Measurements from ENCODE around the gene LDB2.
A peak's percentile ranks its signal among the peaks of the same experiment; 100 is the strongest.

The LDB2 gene

DNA sequence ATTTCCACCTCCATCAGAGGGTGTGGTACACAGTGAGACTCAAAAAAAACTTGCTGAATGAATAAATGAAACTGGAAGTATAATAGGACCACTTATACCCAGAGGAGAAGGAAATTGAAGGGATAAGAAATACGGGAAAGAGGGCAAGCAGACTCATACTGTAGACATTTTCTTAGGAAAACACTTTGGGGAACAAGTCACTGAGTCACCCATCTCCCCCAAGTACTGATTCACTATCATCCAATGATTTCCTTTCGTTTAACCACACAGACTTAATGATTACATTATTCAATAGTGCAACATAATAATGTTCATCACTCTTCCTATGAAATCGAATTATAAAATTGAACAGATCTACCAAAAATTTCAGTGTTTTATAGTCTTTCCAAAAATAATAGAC, 97.1 kb downstream of the LDB2 start:
- Histone ChIP-seq H3K9me2 (replicated peaks; ENCODE audit: low read depth, low read length) (no peaks in the 10 kb centered on the region), H3K4me1 (ENCODE audit: insufficient read depth, low read length, poor library complexity, severe bottlenecking) (no peaks in the 10 kb centered on the region), H3K9ac (ENCODE audit: low read depth, low read length, poor library complexity, severe bottlenecking) (no peak overlapping the region), H3K36me3 (ENCODE audit: insufficient read depth, low read length) (no peaks in the 10 kb centered on the region), H4K20me1 (ENCODE audit: insufficient read depth, low read length, poor library complexity, severe bottlenecking) (no peaks in the 10 kb centered on the region), H3K79me2 (ENCODE audit: insufficient read depth, low read length) (no peaks in the 10 kb centered on the region), H3K4me2 (ENCODE audit: low read depth, low read length, poor library complexity, severe bottlenecking) (no peak overlapping the region), H3K9me3 (ENCODE audit: insufficient read depth, low read depth, low read length) (no peaks in the 10 kb centered on the region), H3K4me3 (ENCODE audit: low read length, poor library complexity, severe bottlenecking) (no peak overlapping the region), H2AFZ (ENCODE audit: low read length) (no peak overlapping the region), H3K27me3 (ENCODE audit: insufficient read depth, low read length, poor library complexity, severe bottlenecking) (no peaks in the 10 kb centered on the region), H3F3A (ENCODE audit: low read depth) (no peaks in the 10 kb centered on the region)
- no peak for TF ChIP-seq EZH2phosphoT487 (IDR thresholded peaks at IDR 0.05; ENCODE audit: borderline replicate concordance)
- TF ChIP-seq, protein P1, sequence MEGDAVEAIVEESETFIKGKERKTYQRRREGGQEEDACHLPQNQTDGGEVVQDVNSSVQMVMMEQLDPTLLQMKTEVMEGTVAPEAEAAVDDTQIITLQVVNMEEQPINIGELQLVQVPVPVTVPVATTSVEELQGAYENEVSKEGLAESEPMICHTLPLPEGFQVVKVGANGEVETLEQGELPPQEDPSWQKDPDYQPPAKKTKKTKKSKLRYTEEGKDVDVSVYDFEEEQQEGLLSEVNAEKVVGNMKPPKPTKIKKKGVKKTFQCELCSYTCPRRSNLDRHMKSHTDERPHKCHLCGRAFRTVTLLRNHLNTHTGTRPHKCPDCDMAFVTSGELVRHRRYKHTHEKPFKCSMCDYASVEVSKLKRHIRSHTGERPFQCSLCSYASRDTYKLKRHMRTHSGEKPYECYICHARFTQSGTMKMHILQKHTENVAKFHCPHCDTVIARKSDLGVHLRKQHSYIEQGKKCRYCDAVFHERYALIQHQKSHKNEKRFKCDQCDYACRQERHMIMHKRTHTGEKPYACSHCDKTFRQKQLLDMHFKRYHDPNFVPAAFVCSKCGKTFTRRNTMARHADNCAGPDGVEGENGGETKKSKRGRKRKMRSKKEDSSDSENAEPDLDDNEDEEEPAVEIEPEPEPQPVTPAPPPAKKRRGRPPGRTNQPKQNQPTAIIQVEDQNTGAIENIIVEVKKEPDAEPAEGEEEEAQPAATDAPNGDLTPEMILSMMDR (conservative IDR thresholded peaks at IDR 0.05; ENCODE audit: low read length): no peak

- no peaks in the 10 kb centered on the region for H3K27me3 ChIP-seq (ENCODE audit: insufficient read depth, low read length, poor library complexity, severe bottlenecking)
- H3K4me1 ChIP-seq (ENCODE audit: insufficient read depth, low read length, poor library complexity, severe bottlenecking): no peaks in the 10 kb centered on the region
Observed at GRCh38 chr4:16794816-16795445, 103.5 kb downstream of the LDB2 start.

GRCh38 chr4:16791460-16791859, 107.0 kb downstream of the LDB2 start:
- Histone ChIP-seq H3K9ac (ENCODE audit: low read depth, low read length, poor library complexity, severe bottlenecking) (no peak overlapping the region), H3K36me3 (ENCODE audit: insufficient read depth, low read length) (no peaks in the 10 kb centered on the region), H2AFZ (ENCODE audit: low read length) (no peak overlapping the region), H3K79me2 (ENCODE audit: insufficient read depth, low read length) (no peaks in the 10 kb centered on the region), H3K9me2 (replicated peaks; ENCODE audit: low read depth, low read length) (no peaks in the 10 kb centered on the region), H3K9me3 (ENCODE audit: insufficient read depth, low read depth, low read length) (no peaks in the 10 kb centered on the region), H3K4me2 (ENCODE audit: low read depth, low read length, poor library complexity, severe bottlenecking) (no peak overlapping the region), H3K4me3 (ENCODE audit: low read length, poor library complexity, severe bottlenecking) (no peak overlapping the region), H3F3A (ENCODE audit: low read depth) (no peaks in the 10 kb centered on the region), H3K27me3 (ENCODE audit: insufficient read depth, low read length, poor library complexity, severe bottlenecking) (no peaks in the 10 kb centered on the region), H4K20me1 (ENCODE audit: insufficient read depth, low read length, poor library complexity, severe bottlenecking) (no peaks in the 10 kb centered on the region), H3K4me1 (ENCODE audit: insufficient read depth, low read length, poor library complexity, severe bottlenecking) (no peaks in the 10 kb centered on the region)
- TF ChIP-seq EZH2phosphoT487 (IDR thresholded peaks at IDR 0.05; ENCODE audit: borderline replicate concordance): no peak
- TF ChIP-seq, protein P1 (conservative IDR thresholded peaks at IDR 0.05; ENCODE audit: low read length): no peak

More at GRCh38 chr4:16794816-16795445, 103.5 kb downstream of the LDB2 start:
- Histone ChIP-seq H3K9me3 (ENCODE audit: insufficient read depth, low read depth, low read length) (no peaks in the 10 kb centered on the region), H3K36me3 (ENCODE audit: insufficient read depth, low read length) (no peaks in the 10 kb centered on the region), H2AFZ (ENCODE audit: low read length) (no peak overlapping the region), H3K4me3 (ENCODE audit: low read length, poor library complexity, severe bottlenecking) (no peak overlapping the region), H3F3A (ENCODE audit: low read depth) (no peaks in the 10 kb centered on the region), H3K4me2 (ENCODE audit: low read depth, low read length, poor library complexity, severe bottlenecking) (no peak overlapping the region), H4K20me1 (ENCODE audit: insufficient read depth, low read length, poor library complexity, severe bottlenecking) (no peaks in the 10 kb centered on the region), H3K9ac (ENCODE audit: low read depth, low read length, poor library complexity, severe bottlenecking) (no peak overlapping the region), H3K79me2 (ENCODE audit: insufficient read depth, low read length) (no peaks in the 10 kb centered on the region), H3K9me2 (replicated peaks; ENCODE audit: low read depth, low read length) (no peaks in the 10 kb centered on the region)
- TF ChIP-seq EZH2phosphoT487 (IDR thresholded peaks at IDR 0.05; ENCODE audit: borderline replicate concordance): no peak
- TF ChIP-seq, protein P1 (conservative IDR thresholded peaks at IDR 0.05; ENCODE audit: low read length): peak; percentile 85

Measured in Loucy (cell line).